Endothelial cell of umbilical vein (primary cell): ENCODE measurements around the gene GPR135. TPM values are rescaled to one million over a fixed set of nuclear protein-coding genes. Genes with fewer than 3 reads are reported as not detected.

Experiments used
- BruUV-seq: library from RNA; stranded (reverse); fragments of 400-500 nt; replicated peaks from 2 replicates; lab custom pipeline; 2021; lab: Mats Ljungman, UMichigan
- CTCF ChIA-PET: fragments of 300-600, 350-600 bp; sonication (Branson Sonifier 250); formaldehyde crosslinking; loops from one replicate; lab custom pipeline; 2021; ENCODE audit warnings: antibody characterized with exemption, inconsistent platforms; lab: Charles Lee
- POLR2A ChIA-PET: fragments of 300-600, 350-600 bp; sonication (Branson Sonifier 250); formaldehyde crosslinking; loops from one replicate; lab custom pipeline; 2021; ENCODE audit warnings: antibody characterized with exemption, inconsistent platforms; lab: Charles Lee
- DNase-seq: peaks from one replicate; pipeline ENCODE4 v3.0.0-alpha.2; 2011; ENCODE audit warnings: low read depth, low spot score
- FAIRE-seq: peaks from 2 replicates; lab custom pipeline; 2011; peaks lifted over from hg19 to GRCh38; lab: Jason Lieb, UNC
- H2AFZ ChIP-seq: 2 replicates; pipeline ENCODE4 v1.6.0; 2012; ENCODE audit warnings: low read depth, low read length, control low read depth, inconsistent platforms
- H3K27ac ChIP-seq: 2 replicates; pipeline ENCODE4 v1.5.1; 2011; ENCODE audit warnings: low read depth, mild to moderate bottlenecking, control low read depth, low read length, moderate library complexity; ENCODE audit not compliant: insufficient read depth
- H3K27me3 ChIP-seq, 2 experiments: 2 replicates each; pipeline versions ENCODE4 v1.6.0 to v1.6.1; 2011; ENCODE audit warnings: low read length in 2 of 2, mixed read lengths in 1 of 2; ENCODE audit not compliant: control insufficient read depth in 2 of 2, insufficient read depth in 2 of 2
- H3K36me3 ChIP-seq, 2 experiments: 2 replicates in 1 of 2; 3 replicates in 1 of 2; pipeline ENCODE4 v1.5.1; 2011; ENCODE audit warnings: low read length in 2 of 2, mild to moderate bottlenecking in 1 of 2, moderate library complexity in 1 of 2; ENCODE audit not compliant: control insufficient read depth in 2 of 2, insufficient read depth in 2 of 2; ENCODE audit errors: extremely low read depth in 1 of 2
- H3K4me1 ChIP-seq: 3 replicates; pipeline ENCODE4 v1.5.1; 2011; ENCODE audit warnings: mild to moderate bottlenecking, low read length; ENCODE audit not compliant: control insufficient read depth, insufficient read depth; ENCODE audit errors: extremely low read depth
- H3K4me2 ChIP-seq: 2 replicates; pipeline ENCODE4 v1.6.1; 2011; ENCODE audit warnings: low read length, control low read depth, mixed read lengths; ENCODE audit not compliant: insufficient read depth
- H3K4me3 ChIP-seq, 3 experiments: fragments of 200-600 bp in 1 of 3; sonication (generic), shearing (Covaris generic) in 1 of 3; replicated peaks in 1 of 3; 2 replicates each; pipeline ENCODE4 v1.5.1; 2011 to 2016; ENCODE audit warnings: control low read depth in 3 of 3, low read length in 3 of 3, mild to moderate bottlenecking in 2 of 3, inconsistent platforms in 1 of 3, low read depth in 1 of 3, moderate library complexity in 1 of 3; ENCODE audit not compliant: insufficient read depth in 1 of 3
- H3K79me2 ChIP-seq: 2 replicates; pipeline ENCODE4 v1.6.0; 2012; ENCODE audit warnings: low read length, inconsistent platforms; ENCODE audit not compliant: control insufficient read depth, insufficient read depth
- H3K9ac ChIP-seq: replicated peaks from 2 replicates; pipeline ENCODE3; 2011; ENCODE audit warnings: low read length, control low read depth; ENCODE audit not compliant: insufficient read depth; ENCODE audit errors: extremely low read depth
- H3K9me1 ChIP-seq: replicated peaks from 3 replicates; pipeline ENCODE4 v1.6.0; 2011; ENCODE audit warnings: mild to moderate bottlenecking, low read length; ENCODE audit not compliant: control insufficient read depth, insufficient read depth; ENCODE audit errors: extremely low read depth
- H3K9me3 ChIP-seq: replicated peaks from 2 replicates; pipeline ENCODE4 v1.5.1; 2012; ENCODE audit warnings: low read length, inconsistent platforms; ENCODE audit not compliant: control insufficient read depth, insufficient read depth
- H4K20me1 ChIP-seq: replicated peaks from 2 replicates; pipeline ENCODE3; 2011; ENCODE audit warnings: mild to moderate bottlenecking, low read length; ENCODE audit not compliant: control insufficient read depth, insufficient read depth; ENCODE audit errors: extremely low read depth
- EZH2 ChIP-seq: IDR thresholded peaks from 2 replicates; pipeline ENCODE4 v1.6.1; 2012; ENCODE audit warnings: borderline replicate concordance, low read depth, mild to moderate bottlenecking, moderate library complexity, low read length, inconsistent platforms; ENCODE audit not compliant: severe bottlenecking
- FOS ChIP-seq: IDR thresholded peaks from 2 replicates; pipeline ENCODE4 v1.6.1; 2011; ENCODE audit warnings: mild to moderate bottlenecking, low read length, moderate library complexity, borderline replicate concordance; ENCODE audit not compliant: insufficient read depth
- GATA2 ChIP-seq: IDR thresholded peaks from 2 replicates; pipeline ENCODE4 v1.7.0; 2011; ENCODE audit warnings: low read depth, mild to moderate bottlenecking, moderate library complexity, mixed read lengths, low read length; ENCODE audit not compliant: insufficient read length, insufficient read depth
- JUN ChIP-seq: IDR thresholded peaks from 2 replicates; pipeline ENCODE4 v1.6.1; 2011; ENCODE audit warnings: borderline replicate concordance, low read depth; ENCODE audit not compliant: insufficient read length, insufficient read depth
- MYC ChIP-seq: IDR thresholded peaks from one replicate; pipeline ENCODE4 v1.6.1; 2011; ENCODE audit warnings: mild to moderate bottlenecking, low read depth, low read length
- POLR2A ChIP-seq: IDR thresholded peaks from 2 replicates; pipeline ENCODE4 v1.6.1; 2012; ENCODE audit warnings: low read depth, mild to moderate bottlenecking, control low read depth, low read length
- POLR2AphosphoS5 ChIP-seq: IDR thresholded peaks from 2 replicates; pipeline ENCODE4 v1.6.1; 2012; ENCODE audit warnings: low read depth, mild to moderate bottlenecking, control low read depth, low read length, moderate library complexity; ENCODE audit not compliant: insufficient read depth
- dilution Hi-C: fragments of 300-500 bp; cut with MboI; formaldehyde crosslinking; loops from one replicate; pipeline ENCODE4 v1.15.0; 2019; ENCODE audit warnings: low sequenced_read_pairs; ENCODE audit not compliant: extremely low pct_ligation_motif_present
- intact Hi-C: fragments of 100-400 bp; cut with micrococcal nuclease; formaldehyde crosslinking; loops from one replicate; pipeline ENCODE4 v1.10.0; 2022
- polyA plus RNA-seq, 4 experiments: library from polyadenylated mRNA; depleted of rRNA in 3 of 4; stranded (reverse) in 3 of 4; unstranded in 1 of 4; fragments of >200 nt; gene quantifications; 2 replicates each; pipeline versions ENCODE4 v1.2.1 to v1.2.3, GENCODE V29; 2011 to 2012; ENCODE audit warnings: missing spikeins in 1 of 4
- total RNA-seq: library from RNA; stranded (reverse); gene quantifications from 2 replicates; pipeline ENCODE4 v1.2.3, GENCODE V29; 2021
- TF ChIP-seq, protein P1 (sequence below): IDR thresholded peaks from 2 replicates; pipeline ENCODE4 v1.6.1; 2011; ENCODE audit not compliant: insufficient read depth, insufficient read length
- TF ChIP-seq, protein P2 (sequence below), 2 donors: IDR thresholded peaks; 1 replicate in 1 of 2; 2 replicates in 1 of 2; pipeline ENCODE4 v1.5.1; 2011; ENCODE audit warnings: low read length in 2 of 2, mild to moderate bottlenecking in 2 of 2, moderate library complexity in 2 of 2, control low read depth in 1 of 2, inconsistent platforms in 1 of 2, low read depth in 1 of 2; ENCODE audit not compliant: insufficient read depth in 1 of 2; ENCODE audit errors: extremely low read depth in 1 of 2

GPR135 gene
- total and polyA plus RNA-seq, 2 donors (not counting 3 experiments of a cell fraction or from before 2014, with no cell fraction given): 0.80 to 3.4 TPM

DNA sequence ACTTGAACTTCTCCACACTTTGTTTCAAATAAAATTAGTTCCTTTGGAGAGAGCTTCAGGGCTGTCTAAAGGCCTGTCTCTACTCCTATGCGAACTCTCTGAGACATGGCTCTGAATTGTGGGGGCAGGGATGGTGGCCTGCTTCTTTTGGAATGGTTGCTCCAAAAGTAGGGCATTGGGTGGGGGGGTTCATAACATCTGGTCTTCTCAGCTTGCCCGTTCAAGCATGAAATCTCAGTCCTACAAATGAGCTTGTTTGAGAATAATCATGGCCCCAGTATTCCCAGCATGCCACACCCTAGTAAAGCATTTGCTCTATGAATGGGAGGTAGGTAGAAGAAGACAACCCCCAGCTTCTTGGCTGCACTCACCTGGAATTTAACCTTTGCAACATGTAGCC lies 6.7 kb downstream of the GPR135 start:
- BruUV-seq: no TSS peak

More for the DNA sequence above, 6.7 kb downstream of the GPR135 start:
- Histone ChIP-seq H3K9me3 (no peaks in the 10 kb centered on the region), H4K20me1 (no peaks in the 10 kb centered on the region), H3K9ac (no peak overlapping the region), H3K27ac (no peak overlapping the region), H3K4me2 (no peak overlapping the region), H3K36me3 (no peaks in the 10 kb centered on the region), H3K4me3 (no peak overlapping the region), H3K27me3 (no peaks in the 10 kb centered on the region), H3K9me1 (no peaks in the 10 kb centered on the region), H2AFZ (no peak overlapping the region), H3K4me1 (peaks cover 4% of the 10 kb centered on the region), H3K79me2 (no peaks in the 10 kb centered on the region)
- dilution Hi-C loops: no loop called here
- no peak for FAIRE-seq
- ChIA-PET POLR2A (no interaction called here), CTCF (interaction anchor here (0.7 to 1.2 kb wide), 3 partner anchors 15 to 26 kb away, joined by 3 to 5 read pairs (median 3); partner anchors contain the start of genes JKAMP and L3HYPDH)
- TF ChIP-seq, protein P1, sequence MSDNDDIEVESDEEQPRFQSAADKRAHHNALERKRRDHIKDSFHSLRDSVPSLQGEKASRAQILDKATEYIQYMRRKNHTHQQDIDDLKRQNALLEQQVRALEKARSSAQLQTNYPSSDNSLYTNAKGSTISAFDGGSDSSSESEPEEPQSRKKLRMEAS: no peak
- TF ChIP-seq, protein P2, sequence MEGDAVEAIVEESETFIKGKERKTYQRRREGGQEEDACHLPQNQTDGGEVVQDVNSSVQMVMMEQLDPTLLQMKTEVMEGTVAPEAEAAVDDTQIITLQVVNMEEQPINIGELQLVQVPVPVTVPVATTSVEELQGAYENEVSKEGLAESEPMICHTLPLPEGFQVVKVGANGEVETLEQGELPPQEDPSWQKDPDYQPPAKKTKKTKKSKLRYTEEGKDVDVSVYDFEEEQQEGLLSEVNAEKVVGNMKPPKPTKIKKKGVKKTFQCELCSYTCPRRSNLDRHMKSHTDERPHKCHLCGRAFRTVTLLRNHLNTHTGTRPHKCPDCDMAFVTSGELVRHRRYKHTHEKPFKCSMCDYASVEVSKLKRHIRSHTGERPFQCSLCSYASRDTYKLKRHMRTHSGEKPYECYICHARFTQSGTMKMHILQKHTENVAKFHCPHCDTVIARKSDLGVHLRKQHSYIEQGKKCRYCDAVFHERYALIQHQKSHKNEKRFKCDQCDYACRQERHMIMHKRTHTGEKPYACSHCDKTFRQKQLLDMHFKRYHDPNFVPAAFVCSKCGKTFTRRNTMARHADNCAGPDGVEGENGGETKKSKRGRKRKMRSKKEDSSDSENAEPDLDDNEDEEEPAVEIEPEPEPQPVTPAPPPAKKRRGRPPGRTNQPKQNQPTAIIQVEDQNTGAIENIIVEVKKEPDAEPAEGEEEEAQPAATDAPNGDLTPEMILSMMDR (IDR thresholded peaks at IDR 0.05; ENCODE audit: extremely low read depth in 1 of 2, insufficient read depth in 1 of 2, low read depth in 1 of 2, low read length in 2 of 2): no peak
- TF ChIP-seq GATA2 (no peak), MYC (no peak), POLR2A (no peak), JUN (no peak), EZH2 (no peak), POLR2AphosphoS5 (no peak), FOS (no peak)
- DNase-seq: no peak
- intact Hi-C loops: no loop called here
